ENCODE data around the gene ZSWIM5. TPM values are rescaled to one million over a fixed set of nuclear protein-coding genes. Genes with fewer than 3 reads are reported as not detected.

ZSWIM5 gene
- total RNA-seq: 0.89 and 1.2 TPM in 2 replicates

GRCh38 chr1:45205910-45206721, at the start of gene ZSWIM5:
Gene ZSWIM5, minus strand, starts transcription at chr1:45206605. Its CDS starts 255 bp downstream, at chr1:45206350.

GRCh38 chr1:45011837-45012638, 194.4 kb downstream of the ZSWIM5 start, which contains the start of gene UROD:
Gene UROD, plus strand, starts transcription at chr1:45012254. Its CDS starts 12 bp downstream, at chr1:45012266.

GRCh38 chr1:45010855-45011811, 195.3 kb downstream of the ZSWIM5 start, which contains the start of gene HECTD3:
Gene HECTD3, minus strand, starts transcription at chr1:45011324. Its CDS starts 67 bp downstream, at chr1:45011257.

Other genes starting within 250 kb of the ZSWIM5 start
- gene EIF2B3, start 220.0 kb downstream of the ZSWIM5 start, total RNA-seq: 48.0 and 73.4 TPM in 2 replicates
- gene HECTD3, start 195.3 kb downstream of the ZSWIM5 start, total RNA-seq: 21.0 and 21.5 TPM in 2 replicates
- gene UROD, start 194.4 kb downstream of the ZSWIM5 start, total RNA-seq: 133 and 181 TPM in 2 replicates
- gene HPDL, start 120.3 kb upstream of the ZSWIM5 start, total RNA-seq: 0.62 and 3.0 TPM in 2 replicates
- gene TOE1, start 133.6 kb upstream of the ZSWIM5 start, total RNA-seq: 14.6 and 25.2 TPM in 2 replicates
- 16.2 and 24.6 TPM in 2 replicates for gene MUTYH, start 133.8 kb upstream of the ZSWIM5 start, total RNA-seq

Measured in uterine smooth muscle cell (primary cell).